AG10803 (cell line): Measurements from ENCODE around the gene TNFRSF1B.

ENCODE experiments used
- DNase-seq: peaks from one replicate; pipeline ENCODE4 v3.0.0; 2010; ENCODE audit warnings: low read depth
- H3K4me3 ChIP-seq: 2 replicates; pipeline ENCODE4 v1.5.1; 2011; ENCODE audit warnings: mild to moderate bottlenecking, low read length, control low read depth
- TF ChIP-seq, protein P1 (sequence below): conservative IDR thresholded peaks from 2 replicates; pipeline ENCODE4 v1.5.1; 2011; ENCODE audit warnings: mild to moderate bottlenecking, low read length, control low read depth, inconsistent platforms

TNFRSF1B gene

DNA sequence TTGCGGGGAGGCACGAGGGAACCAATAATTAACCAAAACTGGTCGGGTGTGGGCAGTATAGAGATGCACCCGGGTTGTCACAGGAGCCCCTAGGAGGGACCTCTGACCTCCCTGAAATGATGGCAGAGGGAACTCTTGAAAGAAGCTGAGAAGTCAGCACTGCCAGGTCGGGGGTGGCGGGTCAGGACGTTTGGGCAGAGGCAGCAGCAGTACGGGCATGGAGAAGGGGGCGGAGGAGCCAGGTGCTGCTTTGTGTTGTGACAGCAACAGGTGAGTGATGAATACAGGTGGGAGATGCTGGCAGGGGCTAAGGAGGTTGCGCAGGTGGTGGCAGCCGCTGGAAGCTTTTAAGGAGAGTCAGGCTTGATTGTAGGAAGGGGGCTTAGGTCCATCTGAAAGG is 11.7 kb downstream of the TNFRSF1B start:
- H3K4me3 ChIP-seq = no peak overlapping the region
- TF ChIP-seq, protein P1, sequence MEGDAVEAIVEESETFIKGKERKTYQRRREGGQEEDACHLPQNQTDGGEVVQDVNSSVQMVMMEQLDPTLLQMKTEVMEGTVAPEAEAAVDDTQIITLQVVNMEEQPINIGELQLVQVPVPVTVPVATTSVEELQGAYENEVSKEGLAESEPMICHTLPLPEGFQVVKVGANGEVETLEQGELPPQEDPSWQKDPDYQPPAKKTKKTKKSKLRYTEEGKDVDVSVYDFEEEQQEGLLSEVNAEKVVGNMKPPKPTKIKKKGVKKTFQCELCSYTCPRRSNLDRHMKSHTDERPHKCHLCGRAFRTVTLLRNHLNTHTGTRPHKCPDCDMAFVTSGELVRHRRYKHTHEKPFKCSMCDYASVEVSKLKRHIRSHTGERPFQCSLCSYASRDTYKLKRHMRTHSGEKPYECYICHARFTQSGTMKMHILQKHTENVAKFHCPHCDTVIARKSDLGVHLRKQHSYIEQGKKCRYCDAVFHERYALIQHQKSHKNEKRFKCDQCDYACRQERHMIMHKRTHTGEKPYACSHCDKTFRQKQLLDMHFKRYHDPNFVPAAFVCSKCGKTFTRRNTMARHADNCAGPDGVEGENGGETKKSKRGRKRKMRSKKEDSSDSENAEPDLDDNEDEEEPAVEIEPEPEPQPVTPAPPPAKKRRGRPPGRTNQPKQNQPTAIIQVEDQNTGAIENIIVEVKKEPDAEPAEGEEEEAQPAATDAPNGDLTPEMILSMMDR = no peak
- DNase-seq = no peak

DNA sequence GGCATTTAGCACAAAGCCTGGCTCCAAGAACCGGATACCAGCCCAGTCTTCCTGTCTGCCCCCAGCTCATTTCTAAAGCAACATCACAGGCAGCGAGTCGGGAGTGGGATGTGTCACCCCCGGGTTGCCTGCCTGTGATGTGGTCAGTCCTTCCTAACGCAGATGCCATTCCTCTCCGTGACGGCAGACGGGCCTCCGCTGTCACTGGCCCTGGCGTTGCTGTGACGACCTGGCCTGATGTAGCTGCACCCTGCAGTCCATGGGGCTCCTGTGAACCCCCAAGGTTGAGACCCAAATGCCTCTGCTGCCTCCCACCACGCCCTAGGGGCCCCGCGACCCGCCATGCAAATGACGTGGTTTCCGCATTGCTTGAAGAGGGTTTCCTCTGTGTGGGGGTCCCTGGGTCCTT is 12.3 kb downstream of the TNFRSF1B start:
- TF ChIP-seq, protein P1 = no peak
- no peak overlapping the region for H3K4me3 ChIP-seq

DNA sequence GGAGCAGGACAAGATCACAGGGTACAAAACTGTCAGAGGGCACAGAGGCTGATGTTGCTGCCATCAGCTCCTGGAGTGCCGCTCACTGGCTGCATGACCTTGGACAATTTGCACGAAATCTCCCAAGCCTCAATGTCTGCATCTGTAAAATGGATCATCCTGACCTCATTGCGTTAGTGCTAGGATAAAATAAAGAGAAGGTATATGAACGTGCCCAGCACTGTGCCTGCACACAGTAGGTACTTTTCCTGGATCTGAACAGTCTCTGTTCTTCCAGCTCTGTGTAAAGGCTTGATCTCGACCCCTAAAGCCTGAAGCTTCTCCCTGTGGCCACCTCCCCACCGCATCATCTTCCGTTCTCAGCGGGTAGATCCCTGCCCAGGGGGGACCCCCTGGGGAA is 12.9 kb downstream of the TNFRSF1B start:
- H3K4me3 ChIP-seq = no peak overlapping the region
- DNase-seq = no peak
- TF ChIP-seq, protein P1 = no peak

More for the DNA sequence above, 12.3 kb downstream of the TNFRSF1B start:
- DNase-seq = peak; percentile 76

DNA sequence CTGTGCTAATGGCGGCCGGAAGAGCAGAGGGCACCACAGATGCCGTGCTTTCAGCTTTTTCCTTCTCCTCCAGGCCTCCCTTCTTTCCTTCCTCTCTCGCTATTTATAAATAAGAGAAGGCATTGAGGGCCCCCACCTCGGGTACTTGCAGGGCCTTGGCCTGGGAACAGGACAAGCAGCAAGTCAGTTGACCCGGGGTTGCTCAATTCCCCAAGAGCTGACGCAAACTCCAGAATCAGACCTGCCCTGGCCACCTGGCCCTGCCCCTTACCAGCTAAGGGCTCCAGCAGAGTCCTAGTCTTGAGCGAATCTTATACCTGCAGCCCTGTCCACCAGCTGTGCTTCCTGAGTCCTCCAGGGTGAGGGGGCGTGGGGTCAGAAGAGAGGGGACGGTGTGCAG is 13.5 kb downstream of the TNFRSF1B start:
- no peak for DNase-seq
- H3K4me3 ChIP-seq = no peak overlapping the region
- TF ChIP-seq, protein P1 = no peak

DNA sequence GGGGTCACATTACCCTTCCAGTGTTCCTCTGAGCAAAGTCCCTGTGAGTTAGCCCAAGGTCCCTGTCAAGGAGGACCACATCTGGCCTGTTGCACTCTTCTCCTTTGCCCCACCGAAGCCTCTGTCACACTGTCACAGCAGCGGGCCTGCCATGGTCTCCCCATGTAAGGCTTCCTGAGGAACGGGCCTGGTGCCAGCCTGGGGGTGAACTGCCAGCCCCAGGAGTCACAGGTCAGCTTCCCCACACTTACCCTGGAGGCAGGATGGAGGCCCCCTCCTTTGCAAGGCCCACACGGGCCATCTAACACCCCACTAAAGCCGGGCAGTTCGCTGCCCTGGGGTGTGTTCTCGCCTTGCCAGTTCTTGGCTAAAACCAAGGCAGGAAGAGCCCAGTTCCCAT is 14.1 kb downstream of the TNFRSF1B start:
- no peak for DNase-seq
- TF ChIP-seq, protein P1 = no peak
- no peak overlapping the region for H3K4me3 ChIP-seq

DNA sequence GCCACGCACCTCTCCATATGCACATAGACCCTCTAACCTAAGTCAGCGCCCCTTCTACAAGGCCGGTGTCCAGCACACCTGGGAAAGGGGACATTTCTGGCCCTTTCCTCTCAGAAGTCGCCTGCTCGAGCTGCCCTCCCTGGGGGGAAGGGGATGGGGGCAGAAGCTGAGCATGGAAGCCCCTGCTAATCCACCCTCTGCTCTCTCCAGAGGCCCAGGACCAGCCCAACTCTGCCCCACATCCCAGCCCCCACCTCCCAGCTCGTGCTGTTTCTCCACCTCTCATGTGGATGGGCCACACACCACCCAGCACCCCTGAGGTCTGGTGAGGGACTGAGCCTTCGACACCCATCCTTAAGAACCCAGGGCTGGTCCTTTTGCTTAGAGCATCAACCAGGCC is 14.8 kb downstream of the TNFRSF1B start:
- TF ChIP-seq, protein P1 = no peak
- no peak for DNase-seq
- H3K4me3 ChIP-seq = no peak overlapping the region

DNA sequence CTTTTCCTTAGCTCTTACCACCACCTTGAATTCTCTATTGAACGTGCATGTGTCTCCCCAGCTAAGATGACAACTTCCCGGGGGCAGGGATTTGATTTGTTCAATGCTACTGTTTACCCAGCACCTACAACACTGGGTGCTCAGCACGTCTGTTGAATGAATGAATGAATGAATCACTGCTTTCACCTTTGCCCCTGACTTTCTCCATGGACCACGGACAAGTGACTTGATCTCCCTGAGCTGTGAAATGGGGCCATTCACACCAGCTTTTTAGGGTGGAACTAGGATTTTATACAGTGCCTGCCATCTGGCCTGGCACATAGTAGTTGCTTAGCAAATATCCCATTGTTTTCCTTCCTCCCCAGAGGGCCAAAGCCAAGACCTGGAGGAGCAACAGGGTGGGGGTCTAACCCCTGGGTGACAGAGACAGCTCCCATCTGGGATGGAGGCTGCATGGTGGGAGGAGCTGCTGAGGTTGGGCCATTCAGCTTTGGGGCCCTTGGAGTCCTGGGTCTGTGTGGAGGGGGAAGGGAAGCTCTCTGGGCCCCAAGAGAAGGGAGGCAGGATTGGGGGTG is 15.7 kb downstream of the TNFRSF1B start:
- no peak overlapping the region for H3K4me3 ChIP-seq
- TF ChIP-seq, protein P1 = no peak
- DNase-seq = no peak
